GM12878 (cell line): Measurements from ENCODE around the gene TDRD7. TPM values are rescaled to one million over a fixed set of nuclear protein-coding genes. Genes with fewer than 3 reads are reported as not detected.

Experiments
- ATF7 ChIP-seq: fragments of 450-650 bp; IDR thresholded peaks from 2 replicates; pipeline ENCODE4 v1.6.1; 2016; ENCODE audit warnings: low read depth, mild to moderate bottlenecking
- BACH1 ChIP-seq: fragments of 450-650 bp; IDR thresholded peaks from 2 replicates; pipeline ENCODE4 v1.6.1; 2017; ENCODE audit warnings: mild to moderate bottlenecking, borderline replicate concordance
- CBX3 ChIP-seq: fragments of 200-600 bp; sonication (generic); IDR thresholded peaks from 2 replicates; pipeline ENCODE4 v1.6.1; 2016; ENCODE audit warnings: low read depth, borderline replicate concordance
- ESRRA ChIP-seq: IDR thresholded peaks from 2 replicates; pipeline ENCODE4 v1.6.1; 2012; ENCODE audit warnings: mild to moderate bottlenecking, low read length, improper control_type of control experiment
- JUND ChIP-seq: IDR thresholded peaks from 2 replicates; pipeline ENCODE4 v1.6.1; 2012; ENCODE audit warnings: low read depth, mild to moderate bottlenecking, low read length, improper control_type of control experiment, moderate library complexity
- MEF2A ChIP-seq: IDR thresholded peaks from 2 replicates; pipeline ENCODE4 v1.6.1; 2011; ENCODE audit warnings: low read depth, mild to moderate bottlenecking, low read length, moderate library complexity; ENCODE audit not compliant: insufficient read depth
- NFIC ChIP-seq: IDR thresholded peaks from 2 replicates; pipeline ENCODE4 v1.6.1; 2012; ENCODE audit warnings: low read depth, mild to moderate bottlenecking, inconsistent platforms, low read length, moderate library complexity
- NFYB ChIP-seq: IDR thresholded peaks from 2 replicates; pipeline ENCODE4 v1.6.1; 2011; ENCODE audit warnings: low read depth, mild to moderate bottlenecking, low read length, improper control_type of control experiment, moderate library complexity; ENCODE audit not compliant: insufficient read depth
- TAF1 ChIP-seq: IDR thresholded peaks from 2 replicates; pipeline ENCODE4 v1.6.1; 2011; ENCODE audit warnings: mild to moderate bottlenecking, low read depth, low read length, borderline replicate concordance
- polyA plus RNA-seq, 11 experiments: library from polyadenylated mRNA; depleted of rRNA in 4 of 11; unstranded in 6 of 11; stranded (reverse) in 5 of 11; fragments of >200 nt; fragmentation: Nextera tagmentation in 4 of 11; fragmentation: Illumina TruSeq in 1 of 11; extraction: Ambion mirVana in 4 of 11; extraction: Trizol in 1 of 11; gene quantifications; 1 replicate in 1 of 11; 2 replicates in 10 of 11; pipeline versions ENCODE4 v1.2.1 to v1.2.3, GENCODE V29; 2011 to 2016; ENCODE audit warnings: inconsistent platforms in 2 of 11, missing spikeins in 2 of 11, low read depth in 1 of 11
- total RNA-seq, 4 experiments: library from RNA; depleted of rRNA in 3 of 4; stranded (reverse); fragments of >200 nt in 3 of 4; fragmentation: Illumina TruSeq in 1 of 4; extraction: Trizol in 1 of 4; gene quantifications; 2 replicates each; pipeline versions ENCODE4 v1.2.1 to v1.2.3, GENCODE V29; 2013 to 2021
- TF ChIP-seq, protein P1 (sequence below): fragments of 450-650 bp; IDR thresholded peaks from 2 replicates; pipeline ENCODE4 v1.6.1; 2017; ENCODE audit warnings: low read depth, mild to moderate bottlenecking, moderate library complexity
- TF ChIP-seq, protein P2 (sequence below): fragments of 450-650 bp; IDR thresholded peaks from 2 replicates; pipeline ENCODE4 v1.6.1; 2016; ENCODE audit warnings: mild to moderate bottlenecking
- TF ChIP-seq, protein P3 (sequence below): fragments of 450-650 bp; formaldehyde crosslinking; IDR thresholded peaks from 2 replicates; pipeline ENCODE4 v1.5.0; 2022; ENCODE audit warnings: mild to moderate bottlenecking, missing genetic modification characterization
- TF ChIP-seq, protein P4 (sequence below): fragments of 150-350 bp; IDR thresholded peaks from 2 replicates; pipeline ENCODE4 v1.6.1; 2016; ENCODE audit warnings: low read depth, low read length
- TF ChIP-seq, protein P5 (sequence below): IDR thresholded peaks from 2 replicates; pipeline ENCODE4 v1.6.1; 2011; ENCODE audit warnings: borderline replicate concordance, low read depth, mild to moderate bottlenecking, moderate library complexity, low read length; ENCODE audit not compliant: insufficient read depth, poor library complexity, severe bottlenecking
- TF ChIP-seq, protein P6 (sequence below): fragments of 450-650 bp; IDR thresholded peaks from 2 replicates; pipeline ENCODE4 v1.6.1; 2017; ENCODE audit warnings: mild to moderate bottlenecking

Gene TDRD7
- total and polyA plus RNA-seq, 10 of the 15 experiments (the other 5 are each of a cell fraction or from before 2014, with no cell fraction given): 5.7 to 26.4 (median 16.2) TPM

DNA sequence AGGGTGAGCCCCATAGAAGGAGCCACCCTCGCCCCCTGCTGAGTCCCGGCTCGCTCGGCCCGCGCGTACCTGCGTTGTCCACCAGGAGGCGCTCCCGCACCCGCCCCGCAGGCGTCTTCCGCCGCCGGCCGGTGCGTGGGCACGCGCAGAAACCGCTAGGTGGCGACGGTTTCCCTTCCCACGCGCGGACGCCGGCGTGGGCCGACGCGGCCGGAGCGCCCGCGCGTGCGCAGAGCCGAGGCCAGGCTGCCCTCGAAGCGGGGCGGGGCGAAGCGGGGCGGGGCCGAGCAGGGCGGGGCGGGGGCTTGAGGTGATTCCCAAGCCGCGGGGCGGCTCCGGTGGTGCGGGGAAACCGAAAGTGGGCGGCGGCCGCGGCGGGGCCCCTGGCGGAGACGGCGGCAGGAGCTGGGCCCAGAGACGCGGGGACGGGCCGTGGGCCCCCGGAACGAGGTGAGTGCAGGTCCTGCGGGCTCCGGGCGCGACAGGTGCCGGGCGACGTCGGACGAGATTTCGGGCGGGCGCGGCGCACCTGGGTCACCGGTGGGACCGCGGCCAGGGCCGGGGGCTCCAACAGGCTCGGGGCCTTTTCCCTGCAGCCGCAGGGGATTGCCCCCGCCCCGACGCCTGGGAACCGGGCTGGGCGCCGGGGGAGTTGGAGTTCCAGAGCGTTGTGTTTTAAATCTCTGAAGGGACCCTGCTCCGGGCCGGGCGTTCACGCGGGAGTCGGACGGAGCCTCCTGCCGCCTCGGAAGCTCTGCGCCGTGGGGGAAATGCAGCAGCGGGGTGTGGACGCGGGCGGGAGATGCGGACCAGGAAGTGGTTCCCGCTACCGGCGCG, at the start of gene TDRD7 (continued):
- TF ChIP-seq, protein P1, sequence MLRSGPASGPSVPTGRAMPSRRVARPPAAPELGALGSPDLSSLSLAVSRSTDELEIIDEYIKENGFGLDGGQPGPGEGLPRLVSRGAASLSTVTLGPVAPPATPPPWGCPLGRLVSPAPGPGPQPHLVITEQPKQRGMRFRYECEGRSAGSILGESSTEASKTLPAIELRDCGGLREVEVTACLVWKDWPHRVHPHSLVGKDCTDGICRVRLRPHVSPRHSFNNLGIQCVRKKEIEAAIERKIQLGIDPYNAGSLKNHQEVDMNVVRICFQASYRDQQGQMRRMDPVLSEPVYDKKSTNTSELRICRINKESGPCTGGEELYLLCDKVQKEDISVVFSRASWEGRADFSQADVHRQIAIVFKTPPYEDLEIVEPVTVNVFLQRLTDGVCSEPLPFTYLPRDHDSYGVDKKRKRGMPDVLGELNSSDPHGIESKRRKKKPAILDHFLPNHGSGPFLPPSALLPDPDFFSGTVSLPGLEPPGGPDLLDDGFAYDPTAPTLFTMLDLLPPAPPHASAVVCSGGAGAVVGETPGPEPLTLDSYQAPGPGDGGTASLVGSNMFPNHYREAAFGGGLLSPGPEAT: no peak
- TF ChIP-seq, protein P2, sequence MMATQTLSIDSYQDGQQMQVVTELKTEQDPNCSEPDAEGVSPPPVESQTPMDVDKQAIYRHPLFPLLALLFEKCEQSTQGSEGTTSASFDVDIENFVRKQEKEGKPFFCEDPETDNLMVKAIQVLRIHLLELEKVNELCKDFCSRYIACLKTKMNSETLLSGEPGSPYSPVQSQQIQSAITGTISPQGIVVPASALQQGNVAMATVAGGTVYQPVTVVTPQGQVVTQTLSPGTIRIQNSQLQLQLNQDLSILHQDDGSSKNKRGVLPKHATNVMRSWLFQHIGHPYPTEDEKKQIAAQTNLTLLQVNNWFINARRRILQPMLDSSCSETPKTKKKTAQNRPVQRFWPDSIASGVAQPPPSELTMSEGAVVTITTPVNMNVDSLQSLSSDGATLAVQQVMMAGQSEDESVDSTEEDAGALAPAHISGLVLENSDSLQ: no peak
- no peak for TF ChIP-seq TAF1
- TF ChIP-seq CBX3: no peak
- TF ChIP-seq, protein P3, sequence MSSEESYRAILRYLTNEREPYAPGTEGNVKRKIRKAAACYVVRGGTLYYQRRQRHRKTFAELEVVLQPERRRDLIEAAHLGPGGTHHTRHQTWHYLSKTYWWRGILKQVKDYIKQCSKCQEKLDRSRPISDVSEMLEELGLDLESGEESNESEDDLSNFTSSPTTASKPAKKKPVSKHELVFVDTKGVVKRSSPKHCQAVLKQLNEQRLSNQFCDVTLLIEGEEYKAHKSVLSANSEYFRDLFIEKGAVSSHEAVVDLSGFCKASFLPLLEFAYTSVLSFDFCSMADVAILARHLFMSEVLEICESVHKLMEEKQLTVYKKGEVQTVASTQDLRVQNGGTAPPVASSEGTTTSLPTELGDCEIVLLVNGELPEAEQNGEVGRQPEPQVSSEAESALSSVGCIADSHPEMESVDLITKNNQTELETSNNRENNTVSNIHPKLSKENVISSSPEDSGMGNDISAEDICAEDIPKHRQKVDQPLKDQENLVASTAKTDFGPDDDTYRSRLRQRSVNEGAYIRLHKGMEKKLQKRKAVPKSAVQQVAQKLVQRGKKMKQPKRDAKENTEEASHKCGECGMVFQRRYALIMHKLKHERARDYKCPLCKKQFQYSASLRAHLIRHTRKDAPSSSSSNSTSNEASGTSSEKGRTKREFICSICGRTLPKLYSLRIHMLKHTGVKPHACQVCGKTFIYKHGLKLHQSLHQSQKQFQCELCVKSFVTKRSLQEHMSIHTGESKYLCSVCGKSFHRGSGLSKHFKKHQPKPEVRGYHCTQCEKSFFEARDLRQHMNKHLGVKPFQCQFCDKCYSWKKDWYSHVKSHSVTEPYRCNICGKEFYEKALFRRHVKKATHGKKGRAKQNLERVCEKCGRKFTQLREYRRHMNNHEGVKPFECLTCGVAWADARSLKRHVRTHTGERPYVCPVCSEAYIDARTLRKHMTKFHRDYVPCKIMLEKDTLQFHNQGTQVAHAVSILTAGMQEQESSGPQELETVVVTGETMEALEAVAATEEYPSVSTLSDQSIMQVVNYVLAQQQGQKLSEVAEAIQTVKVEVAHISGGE (CRISPR knock-in tag): peak; percentile 40; the same call in 1 of the 2 replicates
- no peak for TF ChIP-seq ESRRA
- TF ChIP-seq, protein P4, sequence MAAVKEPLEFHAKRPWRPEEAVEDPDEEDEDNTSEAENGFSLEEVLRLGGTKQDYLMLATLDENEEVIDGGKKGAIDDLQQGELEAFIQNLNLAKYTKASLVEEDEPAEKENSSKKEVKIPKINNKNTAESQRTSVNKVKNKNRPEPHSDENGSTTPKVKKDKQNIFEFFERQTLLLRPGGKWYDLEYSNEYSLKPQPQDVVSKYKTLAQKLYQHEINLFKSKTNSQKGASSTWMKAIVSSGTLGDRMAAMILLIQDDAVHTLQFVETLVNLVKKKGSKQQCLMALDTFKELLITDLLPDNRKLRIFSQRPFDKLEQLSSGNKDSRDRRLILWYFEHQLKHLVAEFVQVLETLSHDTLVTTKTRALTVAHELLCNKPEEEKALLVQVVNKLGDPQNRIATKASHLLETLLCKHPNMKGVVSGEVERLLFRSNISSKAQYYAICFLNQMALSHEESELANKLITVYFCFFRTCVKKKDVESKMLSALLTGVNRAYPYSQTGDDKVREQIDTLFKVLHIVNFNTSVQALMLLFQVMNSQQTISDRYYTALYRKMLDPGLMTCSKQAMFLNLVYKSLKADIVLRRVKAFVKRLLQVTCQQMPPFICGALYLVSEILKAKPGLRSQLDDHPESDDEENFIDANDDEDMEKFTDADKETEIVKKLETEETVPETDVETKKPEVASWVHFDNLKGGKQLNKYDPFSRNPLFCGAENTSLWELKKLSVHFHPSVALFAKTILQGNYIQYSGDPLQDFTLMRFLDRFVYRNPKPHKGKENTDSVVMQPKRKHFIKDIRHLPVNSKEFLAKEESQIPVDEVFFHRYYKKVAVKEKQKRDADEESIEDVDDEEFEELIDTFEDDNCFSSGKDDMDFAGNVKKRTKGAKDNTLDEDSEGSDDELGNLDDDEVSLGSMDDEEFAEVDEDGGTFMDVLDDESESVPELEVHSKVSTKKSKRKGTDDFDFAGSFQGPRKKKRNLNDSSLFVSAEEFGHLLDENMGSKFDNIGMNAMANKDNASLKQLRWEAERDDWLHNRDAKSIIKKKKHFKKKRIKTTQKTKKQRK: no peak
- TF ChIP-seq MEF2A: peak; percentile 80
- TF ChIP-seq, protein P5, sequence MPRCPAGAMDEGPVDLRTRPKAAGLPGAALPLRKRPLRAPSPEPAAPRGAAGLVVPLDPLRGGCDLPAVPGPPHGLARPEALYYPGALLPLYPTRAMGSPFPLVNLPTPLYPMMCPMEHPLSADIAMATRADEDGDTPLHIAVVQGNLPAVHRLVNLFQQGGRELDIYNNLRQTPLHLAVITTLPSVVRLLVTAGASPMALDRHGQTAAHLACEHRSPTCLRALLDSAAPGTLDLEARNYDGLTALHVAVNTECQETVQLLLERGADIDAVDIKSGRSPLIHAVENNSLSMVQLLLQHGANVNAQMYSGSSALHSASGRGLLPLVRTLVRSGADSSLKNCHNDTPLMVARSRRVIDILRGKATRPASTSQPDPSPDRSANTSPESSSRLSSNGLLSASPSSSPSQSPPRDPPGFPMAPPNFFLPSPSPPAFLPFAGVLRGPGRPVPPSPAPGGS: no peak
- TF ChIP-seq, protein P6, sequence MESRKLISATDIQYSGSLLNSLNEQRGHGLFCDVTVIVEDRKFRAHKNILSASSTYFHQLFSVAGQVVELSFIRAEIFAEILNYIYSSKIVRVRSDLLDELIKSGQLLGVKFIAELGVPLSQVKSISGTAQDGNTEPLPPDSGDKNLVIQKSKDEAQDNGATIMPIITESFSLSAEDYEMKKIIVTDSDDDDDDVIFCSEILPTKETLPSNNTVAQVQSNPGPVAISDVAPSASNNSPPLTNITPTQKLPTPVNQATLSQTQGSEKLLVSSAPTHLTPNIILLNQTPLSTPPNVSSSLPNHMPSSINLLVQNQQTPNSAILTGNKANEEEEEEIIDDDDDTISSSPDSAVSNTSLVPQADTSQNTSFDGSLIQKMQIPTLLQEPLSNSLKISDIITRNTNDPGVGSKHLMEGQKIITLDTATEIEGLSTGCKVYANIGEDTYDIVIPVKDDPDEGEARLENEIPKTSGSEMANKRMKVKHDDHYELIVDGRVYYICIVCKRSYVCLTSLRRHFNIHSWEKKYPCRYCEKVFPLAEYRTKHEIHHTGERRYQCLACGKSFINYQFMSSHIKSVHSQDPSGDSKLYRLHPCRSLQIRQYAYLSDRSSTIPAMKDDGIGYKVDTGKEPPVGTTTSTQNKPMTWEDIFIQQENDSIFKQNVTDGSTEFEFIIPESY: no peak
- no peak for TF ChIP-seq NFIC
- TF ChIP-seq BACH1: peak; percentile 100
- no peak for TF ChIP-seq JUND
- no peak for TF ChIP-seq ATF7
- TF ChIP-seq NFYB: no peak
